DMS53 (cell line): ENCODE measurements around the gene ZBTB8OS.
"Not testable (repeated sequence)": the region's sequence is repeated elsewhere in the genome, so short reads cannot be mapped to it uniquely, and the experiment has no call there.

Experiments
- DNase-seq: peaks from one replicate; lab custom pipeline; 2025; lab: John Stamatoyannopoulos, UW

The ZBTB8OS gene

DNA sequence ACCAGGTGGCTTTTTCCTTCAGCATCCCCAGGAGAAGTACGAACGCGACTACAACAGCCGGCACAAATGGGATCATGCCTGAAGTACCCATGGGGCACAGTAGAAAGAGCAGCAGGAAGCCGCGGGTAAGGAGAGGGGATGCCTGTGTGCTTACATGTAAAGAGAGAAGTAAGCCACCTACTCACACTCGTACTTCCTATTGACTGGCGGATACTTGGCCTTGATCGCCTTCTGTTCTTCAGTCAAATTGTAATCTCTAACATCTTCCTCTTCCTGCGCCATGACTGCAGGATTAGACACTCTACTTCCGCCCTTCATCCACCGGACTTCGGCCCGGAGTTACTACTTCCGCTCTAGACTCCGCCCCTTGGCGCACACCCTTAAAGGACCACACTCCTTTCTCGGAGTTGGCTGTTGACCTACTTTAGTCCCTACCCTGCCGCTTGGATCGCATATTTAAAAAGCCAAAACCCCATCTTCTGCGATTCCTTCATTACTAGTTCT lies at the start of gene ZBTB8OS:
Gene ZBTB8OS (minus strand): TSS at position 303 of the 504 bp plus-strand sequence. CDS start 21 bp downstream, at position 282.
- peak; percentile 98 for DNase-seq

DNA sequence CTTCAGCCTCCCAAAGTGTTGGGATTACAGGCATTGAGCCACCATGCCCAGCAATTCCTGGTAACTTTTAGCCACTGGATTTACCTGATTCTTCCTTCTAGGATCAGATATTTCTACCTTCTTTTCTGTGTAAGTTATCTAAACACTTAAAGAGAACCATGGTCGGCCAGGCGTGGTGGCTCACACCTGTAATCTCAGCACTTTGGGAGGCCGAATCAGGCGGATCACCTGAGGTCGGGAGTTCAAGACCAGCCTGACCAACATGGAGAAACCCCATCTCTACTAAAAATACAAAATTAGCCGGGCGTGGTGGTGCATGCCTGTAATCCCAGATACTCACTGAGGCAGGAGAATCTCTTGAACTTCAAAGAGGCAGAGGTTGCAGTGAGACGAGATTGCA lies 46.6 kb upstream of the ZBTB8OS start:
- DNase-seq: not testable (repeated sequence)

- no peak for DNase-seq
Measured at GRCh38 chr1:32696041-32696440, 45.7 kb upstream of the ZBTB8OS start.

DNA sequence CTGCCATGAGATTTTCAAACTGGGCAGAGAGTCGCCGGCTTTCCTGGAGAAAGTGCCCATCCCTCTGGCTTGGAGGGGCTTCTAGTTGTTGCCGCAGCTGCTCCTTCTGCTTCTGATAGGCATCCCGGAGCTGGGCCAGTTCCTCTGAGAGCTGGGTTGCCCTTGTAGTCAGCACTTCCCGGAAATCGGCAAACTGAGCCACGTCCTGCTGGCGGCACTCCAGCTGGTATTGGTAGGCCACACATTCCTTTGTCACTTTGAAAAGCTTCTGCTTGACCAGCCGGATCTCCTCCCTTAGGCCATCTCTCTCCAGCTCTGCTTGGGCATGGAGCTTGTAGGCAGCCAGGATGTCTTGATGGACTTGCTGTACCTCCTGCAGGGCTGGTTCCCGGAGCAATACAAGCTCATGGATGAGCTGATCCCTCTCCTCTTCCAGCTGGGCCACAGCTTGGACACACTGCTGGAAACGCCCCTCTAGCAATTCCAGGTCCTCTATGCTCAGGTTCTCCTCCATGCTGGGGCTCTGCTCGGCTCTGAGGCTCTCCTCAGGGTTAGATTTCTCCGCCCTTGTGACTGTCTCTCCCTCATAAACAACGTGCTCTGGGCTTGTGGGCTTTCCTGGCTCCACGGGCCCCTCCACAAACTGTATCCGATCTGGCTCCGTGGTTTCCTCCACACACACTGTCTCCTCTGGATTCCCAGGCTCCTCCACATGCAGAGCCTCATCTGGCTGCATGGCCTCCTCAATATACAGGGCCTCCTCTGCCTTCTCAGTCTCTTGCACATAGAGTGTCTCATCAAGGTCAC lies 45.0 kb upstream of the ZBTB8OS start:
- peak; percentile 50 for DNase-seq

- DNase-seq: no peak
Measured at GRCh38 chr1:32693455-32694174, 43.3 kb upstream of the ZBTB8OS start.

- no peak for DNase-seq
Measured at GRCh38 chr1:32686387-32686786, 36.0 kb upstream of the ZBTB8OS start.

DNA sequence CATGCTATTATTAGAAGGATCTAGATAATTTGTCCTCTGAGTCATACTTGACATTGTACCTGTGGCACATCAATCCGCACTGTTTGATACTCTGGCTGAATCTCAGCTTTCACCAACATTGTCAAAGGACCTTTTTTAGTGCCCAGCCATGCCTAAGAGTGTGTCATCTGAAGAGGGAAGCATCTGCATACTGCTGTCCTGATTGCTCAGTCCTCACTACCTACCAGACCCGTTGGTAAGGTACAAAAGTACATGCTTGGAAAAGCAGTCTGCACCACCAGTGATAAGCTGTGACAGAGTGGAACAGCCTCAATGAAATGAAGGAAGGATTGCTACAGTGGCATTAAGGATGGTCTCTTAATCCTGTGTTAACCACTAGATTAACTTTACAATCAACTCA lies 35.1 kb upstream of the ZBTB8OS start:
- DNase-seq: no peak

DNA sequence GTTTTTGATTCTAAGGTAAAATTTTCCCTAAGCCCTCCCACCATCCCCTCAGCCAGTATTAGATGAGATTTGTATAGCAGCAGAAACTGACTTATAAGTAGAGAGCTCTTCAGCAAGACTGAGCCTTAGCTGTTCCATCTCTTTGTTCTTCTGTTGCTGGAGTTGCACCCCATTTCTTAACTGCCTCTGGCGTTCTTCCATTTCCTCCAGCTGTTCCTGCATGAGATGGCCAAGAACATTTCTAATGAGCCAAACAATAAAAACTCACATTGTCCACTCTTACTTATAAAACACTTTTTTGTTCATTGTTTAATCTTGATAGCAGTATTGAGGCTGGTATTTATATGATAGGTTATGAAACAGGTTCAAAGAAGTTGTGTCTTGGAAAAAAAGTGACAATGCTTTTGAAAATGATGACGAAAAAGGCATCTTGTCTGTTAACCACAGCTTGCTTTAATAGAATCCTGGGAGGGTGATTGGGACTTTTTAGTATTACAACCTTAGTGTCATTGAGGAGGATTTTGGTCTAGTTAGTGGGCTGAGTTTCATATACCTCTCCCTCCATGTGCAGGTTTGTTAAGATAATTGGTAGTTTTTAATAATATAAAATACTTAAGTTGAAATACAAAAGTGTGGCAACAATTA lies 33.9 kb upstream of the ZBTB8OS start:
- DNase-seq: no peak

- no peak for DNase-seq
Measured at GRCh38 chr1:32683397-32683796, 33.0 kb upstream of the ZBTB8OS start.

DNA sequence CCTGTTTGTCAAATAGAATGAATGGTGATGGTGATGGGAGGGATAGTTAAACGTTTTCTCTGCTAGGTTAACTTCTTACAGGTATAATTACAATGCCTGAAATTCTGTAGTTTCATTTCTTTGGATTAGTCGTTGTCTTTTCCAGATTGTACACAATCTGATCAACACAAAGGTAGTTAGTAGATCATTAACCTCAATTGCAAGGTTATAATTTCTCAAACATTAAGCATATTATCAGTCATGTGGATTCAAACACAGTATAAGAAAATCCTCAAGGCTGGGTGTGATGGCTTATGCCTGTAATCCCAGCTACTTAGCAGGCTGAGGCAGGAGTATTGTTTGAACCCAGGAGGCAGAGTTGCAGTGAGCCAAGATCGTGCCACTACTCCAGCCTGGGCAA lies 31.6 kb upstream of the ZBTB8OS start:
- no peak for DNase-seq

GRCh38 chr1:32681509-32681908 lies 31.2 kb upstream of the ZBTB8OS start:
- DNase-seq: no peak

DNA sequence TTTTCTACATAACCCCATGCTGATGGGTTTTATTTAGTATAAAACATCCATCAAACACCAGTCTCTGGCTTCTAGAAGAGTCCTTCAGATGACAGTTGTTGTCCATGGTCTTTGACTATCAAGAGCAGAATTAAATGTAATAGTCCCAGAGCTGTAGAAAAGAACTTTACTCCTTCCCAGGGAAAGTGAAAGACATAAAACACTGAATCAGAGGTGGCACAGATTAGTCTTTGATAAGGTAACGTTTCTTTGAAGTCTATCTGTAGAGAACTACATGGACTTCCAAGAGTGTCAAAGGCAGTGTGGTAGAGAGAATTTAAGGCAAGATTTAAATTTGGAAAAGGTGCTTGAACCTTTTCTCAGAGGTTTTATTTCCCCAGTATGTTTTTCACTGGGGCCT lies 30.3 kb upstream of the ZBTB8OS start:
- no peak for DNase-seq

- not testable (repeated sequence) for DNase-seq
Measured at GRCh38 chr1:32679993-32680392, 29.6 kb upstream of the ZBTB8OS start.

DNA sequence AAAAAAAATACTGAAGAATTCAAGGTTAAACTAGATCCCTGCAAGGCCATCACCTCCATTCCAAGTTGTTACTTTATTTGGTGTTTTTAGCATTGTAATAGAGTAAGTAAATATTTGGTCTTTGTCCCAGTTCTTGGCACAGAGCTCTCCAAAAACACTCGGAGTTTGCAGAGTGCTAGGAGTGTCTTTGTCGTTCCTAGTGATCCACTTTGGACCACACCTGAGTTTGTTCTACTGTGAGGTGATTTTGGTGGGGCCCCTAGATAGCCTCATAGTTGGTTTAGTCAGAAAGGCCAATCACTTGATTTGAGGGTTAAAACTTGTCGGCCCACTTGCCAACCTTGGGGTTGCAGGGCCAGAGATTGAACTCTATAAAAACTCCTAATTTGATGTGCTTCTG lies 26.6 kb upstream of the ZBTB8OS start:
- no peak for DNase-seq

- not testable (repeated sequence) for DNase-seq
Measured at GRCh38 chr1:32668716-32669115, 18.4 kb upstream of the ZBTB8OS start.

GRCh38 chr1:32666901-32667566 lies 16.7 kb upstream of the ZBTB8OS start:
- no peak for DNase-seq

DNA sequence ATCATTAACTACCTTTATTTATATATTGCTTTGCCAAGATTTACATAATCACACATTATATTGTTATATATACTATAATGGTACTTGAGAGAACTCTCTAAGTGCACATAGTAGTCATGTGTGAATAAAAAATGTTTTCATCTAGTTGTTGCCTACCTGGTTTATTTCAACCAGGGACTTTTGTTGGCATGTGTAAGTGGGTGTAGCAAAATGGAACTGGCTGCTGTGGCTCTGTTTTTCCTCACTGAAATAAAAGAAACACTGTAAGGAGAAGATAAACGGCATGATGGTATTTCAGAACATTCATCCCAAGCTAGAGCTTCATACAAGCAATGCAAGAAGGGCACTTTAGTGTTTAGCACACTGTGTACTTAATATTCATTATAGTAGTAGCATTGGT lies 15.6 kb upstream of the ZBTB8OS start:
- DNase-seq: no peak

DNA sequence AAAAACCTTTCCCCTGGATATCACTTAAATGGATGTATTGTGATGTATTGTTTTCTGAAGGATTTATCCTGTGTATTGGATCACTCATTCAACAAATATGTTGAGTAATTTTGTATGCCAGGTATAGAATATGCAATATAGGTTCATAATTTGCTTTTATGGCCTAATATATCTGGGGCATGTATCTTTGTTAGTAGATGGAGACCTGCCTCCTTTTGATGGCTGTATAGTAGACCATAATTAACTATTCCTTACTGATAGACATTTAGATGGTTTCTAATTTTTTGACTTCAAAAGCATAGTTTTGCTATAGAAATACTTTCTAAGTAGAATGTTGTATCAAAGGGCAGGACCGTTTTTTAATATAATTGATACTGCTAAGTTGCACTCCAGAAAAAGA lies 9.2 kb upstream of the ZBTB8OS start:
- no peak for DNase-seq

DNA sequence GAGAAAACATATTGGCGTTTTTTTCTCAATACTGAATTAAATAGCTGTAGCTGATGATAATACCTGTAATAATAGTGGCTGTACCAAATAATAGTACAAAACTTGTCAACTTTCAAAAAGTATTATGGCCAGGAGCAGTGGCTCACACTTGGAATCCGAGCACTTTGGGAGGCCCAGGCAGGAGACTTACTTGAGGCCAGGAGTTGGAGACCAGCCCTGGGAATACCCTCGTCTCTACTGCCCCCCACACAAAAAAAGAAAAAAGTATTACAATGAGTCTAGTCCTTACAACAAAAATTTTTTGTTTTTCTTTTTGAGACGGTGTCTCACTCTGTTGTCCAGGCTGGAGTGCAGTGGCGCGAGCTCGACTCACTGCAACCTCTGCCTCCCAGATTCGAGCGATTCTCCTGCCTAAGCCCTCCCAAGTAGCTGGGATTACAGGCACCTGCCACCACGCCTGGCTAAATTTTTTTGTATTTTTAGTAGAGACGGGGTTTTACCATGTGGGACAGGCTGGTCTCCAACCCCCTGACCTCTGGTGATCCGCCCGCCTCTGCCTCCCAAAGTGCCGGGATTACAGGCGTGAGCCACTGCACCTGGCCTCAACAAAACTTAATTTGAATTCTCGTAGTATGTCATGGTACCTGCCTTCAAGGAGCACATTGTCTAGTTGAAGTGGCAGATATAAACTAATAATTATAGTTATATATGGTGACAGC lies 2.1 kb upstream of the ZBTB8OS start:
- DNase-seq: no peak

DNA sequence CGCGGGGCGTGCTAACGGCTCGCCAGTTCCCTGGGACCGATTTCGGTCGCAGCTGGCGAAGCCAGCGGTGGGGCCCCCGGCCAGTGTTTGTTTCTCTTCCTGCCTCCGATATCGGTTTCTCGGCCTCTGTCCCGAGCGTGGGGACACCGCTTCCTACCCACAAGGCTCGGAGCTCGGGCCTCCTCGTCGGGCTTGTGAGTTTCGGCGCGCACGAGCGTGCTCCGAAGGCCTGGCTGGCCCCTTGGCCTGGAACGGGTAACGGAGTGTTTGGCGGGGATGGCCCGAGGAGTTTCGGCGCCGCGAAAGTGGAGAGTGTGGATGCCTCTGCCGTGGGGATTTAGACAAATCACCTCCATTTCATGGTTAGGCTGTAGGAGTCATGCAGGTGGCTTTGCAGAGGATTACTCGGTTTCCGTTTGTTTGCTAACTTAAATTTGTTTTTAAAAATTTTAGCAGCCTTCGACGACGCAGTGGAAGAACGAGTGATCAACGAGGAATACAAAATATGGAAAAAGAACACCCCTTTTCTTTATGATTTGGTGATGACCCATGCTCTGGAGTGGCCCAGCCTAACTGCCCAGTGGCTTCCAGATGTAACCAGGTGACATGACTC lies 1.2 kb upstream of the ZBTB8OS start:
- no peak for DNase-seq
